Gastroesophageal sphincter (tissue), 4 donors: ENCODE data around the gene CFAP58. TPM values are rescaled to one million over a fixed set of nuclear protein-coding genes. Genes with fewer than 3 reads are reported as not detected.

Experiments
- ATAC-seq: fragments of 150-250 bp; one replicate; pipeline ENCODE4 v1.9.1; 2016; ENCODE audit warnings: mild to moderate bottlenecking, moderate library complexity
- H3K27ac ChIP-seq, 4 donors: fragments of 200-600 bp; sonication (generic) in 3 of 4; 1 replicate in 3 of 4; 2 replicates in 1 of 4; pipeline ENCODE4 v1.5.1; 2016 to 2019
- H3K27me3 ChIP-seq: fragments of 200-600 bp; sonication (generic); one replicate; pipeline ENCODE4 v1.5.1; 2019
- H3K36me3 ChIP-seq, 2 donors: fragments of 200-600 bp; sonication (generic); one replicate each; pipeline ENCODE4 v1.5.1; 2019; ENCODE audit warnings: control low read depth in 1 of 2
- H3K4me1 ChIP-seq, 3 donors: fragments of 200-600 bp; sonication (generic); 1 replicate in 2 of 3; 2 replicates in 1 of 3; pipeline ENCODE4 v1.5.1; 2016 to 2019; ENCODE audit warnings: control low read depth in 2 of 3
- H3K4me3 ChIP-seq, 2 donors: fragments of 200-600 bp; sonication (generic); one replicate each; pipeline ENCODE4 v1.5.1; 2019; ENCODE audit warnings: mild to moderate bottlenecking in 1 of 2, moderate library complexity in 1 of 2
- H3K9me3 ChIP-seq, 3 donors: fragments of 200-600 bp; sonication (generic); one replicate each; pipeline ENCODE4 v1.5.1; 2017 to 2019; ENCODE audit warnings: control low read depth in 2 of 3
- CTCF ChIP-seq, 4 experiments: fragments of 200-600 bp in 2 of 4; fragments of 450-650 bp in 2 of 4; sonication (generic) in 1 of 4; IDR thresholded peaks; one replicate each; pipeline ENCODE4 v1.5.1; 2017 to 2019; ENCODE audit warnings: antibody characterized with exemption in 4 of 4, mild to moderate bottlenecking in 2 of 4, moderate library complexity in 2 of 4
- EP300 ChIP-seq: sonication (generic); formaldehyde crosslinking; IDR thresholded peaks from one replicate; pipeline ENCODE4 v1.6.1; 2017; ENCODE audit warnings: antibody characterized with exemption, mild to moderate bottlenecking
- POLR2A ChIP-seq, 2 donors: fragments of 450-650 bp; IDR thresholded peaks; one replicate each; pipeline ENCODE4 v1.6.1; 2017; ENCODE audit warnings: antibody characterized with exemption in 2 of 2, mild to moderate bottlenecking in 2 of 2, moderate library complexity in 1 of 2
- POLR2AphosphoS5 ChIP-seq: sonication (generic); formaldehyde crosslinking; IDR thresholded peaks from one replicate; pipeline ENCODE4 v1.6.1; 2017; ENCODE audit warnings: antibody characterized with exemption
- WGBS, 2 donors: methylation state at CpG; one replicate each; pipeline ENCODE4 v1.1.5; 2018; ENCODE audit warnings: low coverage in 1 of 2; 5-methylcytosine and 5-hydroxymethylcytosine counted together
- total RNA-seq, 4 donors: library from RNA; depleted of rRNA; stranded (reverse); fragments of >200 nt; gene quantifications; one replicate each; pipeline ENCODE4 v1.1.0, GENCODE V29; 2016

CFAP58 gene
- total RNA-seq, 4 donors from 2014 or later, result 0.27 to 1.6 (median 1.3) TPM

GRCh38 chr10:104333032-104333727, 20.5 kb upstream of the CFAP58 start:
- WGBS, 2 donors, result 83 to 100% methylated on average over 1 to 8 of the region's 13 CpGs
- Histone ChIP-seq H3K9me3 (no peaks in the 10 kb centered on the region), H3K36me3 (peaks cover 0 to 8% of the 10 kb centered on the region in 2 donors), H3K4me3 (no peak overlapping the region), H3K4me1 (peaks cover 31 to 90% (median 76%) of the 10 kb centered on the region in 3 donors), H3K27me3 (no peaks in the 10 kb centered on the region), H3K27ac (peak overlapping the region in 3 of 4 donors; percentile 98 to 100 (median 99))
- TF ChIP-seq POLR2A (IDR thresholded peaks at IDR 0.05) (no peak), EP300 (no peak), POLR2AphosphoS5 (no peak)
- no peak for ATAC-seq

GRCh38 chr10:104333728-104334373, 19.8 kb upstream of the CFAP58 start:
- no peaks in the 10 kb centered on the region for H3K27me3 ChIP-seq
- WGBS, 2 donors, result 50% methylated on average over 1 of the region's 15 CpGs; no CpG with 5 or more reads in 1 of the 2 donors
- no peak overlapping the region for H3K4me3 ChIP-seq
- peaks cover 0 to 8% of the 10 kb centered on the region in 2 donors for H3K36me3 ChIP-seq
- peak overlapping the region in 3 of 4 donors; percentile 98 to 100 (median 99) for H3K27ac ChIP-seq
- H3K9me3 ChIP-seq, result no peaks in the 10 kb centered on the region
- H3K4me1 ChIP-seq, result peaks cover 31 to 84% (median 69%) of the 10 kb centered on the region in 3 donors
- ATAC-seq, result no peak
- TF ChIP-seq EP300, result no peak
- TF ChIP-seq CTCF (IDR thresholded peaks at IDR 0.05), result no peak
- TF ChIP-seq POLR2A (IDR thresholded peaks at IDR 0.05), result no peak
- no peak for TF ChIP-seq POLR2AphosphoS5

- TF ChIP-seq EP300, result no peak
- TF ChIP-seq POLR2AphosphoS5, result no peak
- TF ChIP-seq CTCF (IDR thresholded peaks at IDR 0.05), result no peak
- TF ChIP-seq POLR2A (IDR thresholded peaks at IDR 0.05), result no peak
- H3K36me3 ChIP-seq, result peaks cover 0 to 8% of the 10 kb centered on the region in 2 donors
- 86 to 89% methylated on average over 5 of the region's 6 CpGs for WGBS, 2 donors
- no peaks in the 10 kb centered on the region for H3K27me3 ChIP-seq
- no peak overlapping the region for H3K4me3 ChIP-seq
- no peaks in the 10 kb centered on the region for H3K9me3 ChIP-seq
- ATAC-seq, result no peak
- peaks cover 24 to 76% (median 62%) of the 10 kb centered on the region in 3 donors for H3K4me1 ChIP-seq
- peak overlapping the region in 3 of 4 donors; percentile 98 to 100 (median 99) for H3K27ac ChIP-seq
These were observed 19.1 kb upstream of the CFAP58 start for GRCh38 chr10:104334561-104334960.

- WGBS, 2 donors, result 83 to 90% methylated on average over 8 to 12 of the region's 13 CpGs
- peak overlapping the region; percentile 9 to 100 (median 98) for H3K27ac ChIP-seq
- peaks cover 0 to 8% of the 10 kb centered on the region in 2 donors for H3K36me3 ChIP-seq
- H3K27me3 ChIP-seq, result no peaks in the 10 kb centered on the region
- TF ChIP-seq POLR2AphosphoS5 (no peak), CTCF (IDR thresholded peaks at IDR 0.05) (no peak), EP300 (no peak), POLR2A (IDR thresholded peaks at IDR 0.05) (no peak)
- peaks cover 23 to 76% (median 60%) of the 10 kb centered on the region in 3 donors for H3K4me1 ChIP-seq
- no peak overlapping the region for H3K4me3 ChIP-seq
- no peaks in the 10 kb centered on the region for H3K9me3 ChIP-seq
- ATAC-seq, result no peak
These were observed 18.5 kb upstream of the CFAP58 start for GRCh38 chr10:104334965-104335650.

- Histone ChIP-seq H3K4me1 (peaks cover 11 to 62% (median 45%) of the 10 kb centered on the region in 3 donors), H3K27me3 (no peaks in the 10 kb centered on the region), H3K27ac (peak overlapping the region; percentile 97 to 100 (median 99)), H3K9me3 (no peaks in the 10 kb centered on the region), H3K4me3 (peak overlapping the region; percentile 89 to 95), H3K36me3 (peaks cover 0 to 8% of the 10 kb centered on the region in 2 donors)
- no peak for ATAC-seq
- no peak for TF ChIP-seq CTCF (IDR thresholded peaks at IDR 0.05)
- no peak for TF ChIP-seq EP300
- peak; percentile 14 for TF ChIP-seq POLR2AphosphoS5
- no peak for TF ChIP-seq POLR2A (IDR thresholded peaks at IDR 0.05)
- WGBS, 2 donors, result 1 to 3% methylated on average over 12 of the region's 12 CpGs
These were observed 16.7 kb upstream of the CFAP58 start for GRCh38 chr10:104336821-104337467.
